CD14-positive monocyte (primary cell): Measurements from ENCODE around the gene STK32B. TPM values are rescaled to one million over a fixed set of nuclear protein-coding genes. Genes with fewer than 3 reads are reported as not detected.
A peak's percentile ranks its signal among the peaks of the same experiment; 100 is the strongest.

Experiments used
- DNase-seq, 3 donors: peaks; one replicate each; pipeline ENCODE4 v3.0.0-alpha.2; 2011 to 2022
- H2AFZ ChIP-seq: 2 replicates; pipeline ENCODE4 v1.6.0; 2012; ENCODE audit warnings: mild to moderate bottlenecking, low read depth, low read length, inconsistent platforms; ENCODE audit not compliant: insufficient read depth, poor library complexity, severe bottlenecking
- H3K27ac ChIP-seq, 2 donors: 1 replicate in 1 of 2; 2 replicates in 1 of 2; pipeline ENCODE4 v1.5.1; 2012 to 2013; ENCODE audit warnings: low read length in 2 of 2, control low read depth in 1 of 2, inconsistent platforms in 1 of 2, low read depth in 1 of 2, mild to moderate bottlenecking in 1 of 2
- H3K27me3 ChIP-seq, 2 donors: one replicate each; pipeline versions ENCODE4 v1.6.0 to v1.6.1; 2011 to 2013; ENCODE audit warnings: low read length in 2 of 2; ENCODE audit not compliant: control insufficient read depth in 2 of 2, insufficient read depth in 2 of 2
- H3K36me3 ChIP-seq, 2 donors: replicated peaks in 1 of 2; 1 replicate in 1 of 2; 2 replicates in 1 of 2; pipeline versions ENCODE4 v1.5.1 to v1.6.1; 2012 to 2013; ENCODE audit warnings: low read length in 2 of 2, control low read depth in 1 of 2, inconsistent platforms in 1 of 2, mild to moderate bottlenecking in 1 of 2; ENCODE audit not compliant: insufficient read depth in 2 of 2, control insufficient read depth in 1 of 2
- H3K4me1 ChIP-seq, 2 donors: 1 replicate in 1 of 2; 2 replicates in 1 of 2; pipeline versions ENCODE4 v1.5.1 to v1.6.1; 2012 to 2013; ENCODE audit warnings: low read length in 2 of 2, control low read depth in 1 of 2, inconsistent platforms in 1 of 2, mild to moderate bottlenecking in 1 of 2, moderate library complexity in 1 of 2; ENCODE audit not compliant: insufficient read depth in 2 of 2, control insufficient read depth in 1 of 2
- H3K4me2 ChIP-seq: replicated peaks from 2 replicates; pipeline ENCODE3; 2012; ENCODE audit warnings: low read length, moderate library complexity, mild to moderate bottlenecking; ENCODE audit not compliant: poor library complexity, severe bottlenecking; ENCODE audit errors: extremely low read depth
- H3K4me3 ChIP-seq, 3 experiments: fragments of 200-600 bp in 1 of 3; sonication (generic) in 1 of 3; replicated peaks in 1 of 3; 1 replicate in 2 of 3; 2 replicates in 1 of 3; pipeline ENCODE4 v1.5.1; 2011 to 2013; ENCODE audit warnings: low read length in 3 of 3, mild to moderate bottlenecking in 3 of 3, control low read depth in 2 of 3, low read depth in 2 of 3, inconsistent platforms in 1 of 3, moderate library complexity in 1 of 3
- H3K79me2 ChIP-seq: 2 replicates; pipeline ENCODE4 v1.6.0; 2012; ENCODE audit warnings: mild to moderate bottlenecking, control low read depth, inconsistent platforms, low read length, moderate library complexity; ENCODE audit not compliant: insufficient read depth
- H3K9ac ChIP-seq: 2 replicates; pipeline ENCODE4 v1.6.0; 2017; ENCODE audit warnings: low read length, mild to moderate bottlenecking; ENCODE audit not compliant: insufficient read depth, poor library complexity, severe bottlenecking
- H3K9me3 ChIP-seq, 2 donors: replicated peaks in 1 of 2; 1 replicate in 1 of 2; 2 replicates in 1 of 2; pipeline versions ENCODE4 v1.5.1 to v1.6.1; 2012 to 2013; ENCODE audit warnings: low read length in 2 of 2, control low read depth in 1 of 2; ENCODE audit not compliant: control insufficient read depth in 1 of 2, insufficient read depth in 1 of 2
- H4K20me1 ChIP-seq: 2 replicates; pipeline ENCODE4 v1.6.0; 2012; ENCODE audit warnings: mild to moderate bottlenecking, low read length, control low read depth, moderate library complexity; ENCODE audit not compliant: insufficient read depth
- H3K27ac Mint-ChIP-seq, 7 donors: one replicate each; pipeline ENCODE4 v1.8.0; 2020; ENCODE audit warnings: mild to moderate bottlenecking in 7 of 7, mixed read lengths in 7 of 7, moderate library complexity in 6 of 7, inconsistent platforms in 2 of 7
- H3K27me3 Mint-ChIP-seq, 3 donors: one replicate each; pipeline ENCODE4 v1.8.0; 2021 to 2022; ENCODE audit warnings: low read depth in 3 of 3, mild to moderate bottlenecking in 3 of 3, mixed read lengths in 3 of 3, moderate library complexity in 3 of 3, inconsistent platforms in 1 of 3
- H3K36me3 Mint-ChIP-seq, 2 donors: one replicate each; pipeline ENCODE4 v1.8.0; 2020; ENCODE audit warnings: mixed read lengths in 2 of 2, inconsistent platforms in 1 of 2, mild to moderate bottlenecking in 1 of 2
- H3K4me1 Mint-ChIP-seq: one replicate; pipeline ENCODE4 v1.8.0; 2020; ENCODE audit warnings: mild to moderate bottlenecking, mixed read lengths
- H3K4me3 Mint-ChIP-seq, 2 donors: one replicate each; pipeline ENCODE4 v1.8.0; 2020; ENCODE audit warnings: mild to moderate bottlenecking in 2 of 2, mixed read lengths in 2 of 2, moderate library complexity in 1 of 2
- H3K9me3 Mint-ChIP-seq, 7 donors: one replicate each; pipeline ENCODE4 v1.8.0; 2020 to 2022; ENCODE audit warnings: mixed read lengths in 7 of 7, mild to moderate bottlenecking in 6 of 7, moderate library complexity in 6 of 7, inconsistent platforms in 2 of 7
- WGBS: methylation state at CpG from one replicate; pipeline ENCODE4 v1.1.5; 2013; ENCODE audit warnings: missing lambda C conversion rate; ENCODE audit not compliant: insufficient coverage; 5-methylcytosine and 5-hydroxymethylcytosine counted together
- intact Hi-C, 2 donors: fragments of 100-400 bp; cut with micrococcal nuclease; formaldehyde crosslinking; loops; one replicate each; pipeline versions ENCODE4 v1.15.0 to v1.15.1; 2023
- polyA plus RNA-seq, 3 donors: library from polyadenylated mRNA; depleted of rRNA in 1 of 3; unstranded in 2 of 3; stranded (reverse) in 1 of 3; fragments of 300-500 nt in 2 of 3; fragments of >200 nt in 1 of 3; fragmentation: Illumina TruSeq in 2 of 3; gene quantifications; 1 replicate in 2 of 3; 2 replicates in 1 of 3; pipeline ENCODE4 v1.2.3, GENCODE V29; 2012 to 2021
- TF ChIP-seq, protein P1 (sequence below): fragments of 200-600 bp; IDR thresholded peaks from one replicate; pipeline ENCODE4 v1.8.0; 2022; ENCODE audit warnings: antibody characterized with exemption, mild to moderate bottlenecking

Gene STK32B
- polyA plus RNA-seq, 3 donors: 0.61 to 1.7 (median 0.75) TPM

- DNase-seq: no peak
- intact Hi-C loops: no loop called here
- Histone ChIP-seq H2AFZ (no peak overlapping the region), H3K27ac (no peak overlapping the region), H3K79me2 (no peaks in the 10 kb centered on the region), H3K9me3 (peaks cover 0 to 12% of the 10 kb centered on the region in 2 donors), H4K20me1 (no peaks in the 10 kb centered on the region), H3K4me2 (no peak overlapping the region), H3K9ac (no peak overlapping the region), H3K4me3 (no peak overlapping the region), H3K36me3 (no peaks in the 10 kb centered on the region), H3K4me1 (no peaks in the 10 kb centered on the region), H3K27me3 (no peaks in the 10 kb centered on the region)
- WGBS: no CpG with 5 or more reads among the region's 2 CpGs
- Mint-ChIP-seq H3K4me1 (no peaks in the 10 kb centered on the region), H3K9me3 (peaks cover 0 to 12% (median 2%) of the 10 kb centered on the region in 7 donors), H3K36me3 (no peaks in the 10 kb centered on the region), H3K27me3 (peaks cover 0 to 5% (median 2%) of the 10 kb centered on the region in 3 donors), H3K4me3 (no peak overlapping the region), H3K27ac (no peak overlapping the region)
- TF ChIP-seq, protein P1, sequence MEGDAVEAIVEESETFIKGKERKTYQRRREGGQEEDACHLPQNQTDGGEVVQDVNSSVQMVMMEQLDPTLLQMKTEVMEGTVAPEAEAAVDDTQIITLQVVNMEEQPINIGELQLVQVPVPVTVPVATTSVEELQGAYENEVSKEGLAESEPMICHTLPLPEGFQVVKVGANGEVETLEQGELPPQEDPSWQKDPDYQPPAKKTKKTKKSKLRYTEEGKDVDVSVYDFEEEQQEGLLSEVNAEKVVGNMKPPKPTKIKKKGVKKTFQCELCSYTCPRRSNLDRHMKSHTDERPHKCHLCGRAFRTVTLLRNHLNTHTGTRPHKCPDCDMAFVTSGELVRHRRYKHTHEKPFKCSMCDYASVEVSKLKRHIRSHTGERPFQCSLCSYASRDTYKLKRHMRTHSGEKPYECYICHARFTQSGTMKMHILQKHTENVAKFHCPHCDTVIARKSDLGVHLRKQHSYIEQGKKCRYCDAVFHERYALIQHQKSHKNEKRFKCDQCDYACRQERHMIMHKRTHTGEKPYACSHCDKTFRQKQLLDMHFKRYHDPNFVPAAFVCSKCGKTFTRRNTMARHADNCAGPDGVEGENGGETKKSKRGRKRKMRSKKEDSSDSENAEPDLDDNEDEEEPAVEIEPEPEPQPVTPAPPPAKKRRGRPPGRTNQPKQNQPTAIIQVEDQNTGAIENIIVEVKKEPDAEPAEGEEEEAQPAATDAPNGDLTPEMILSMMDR: no peak
Observed at GRCh38 chr4:5215321-5215720, 164.0 kb downstream of the STK32B start.

DNA sequence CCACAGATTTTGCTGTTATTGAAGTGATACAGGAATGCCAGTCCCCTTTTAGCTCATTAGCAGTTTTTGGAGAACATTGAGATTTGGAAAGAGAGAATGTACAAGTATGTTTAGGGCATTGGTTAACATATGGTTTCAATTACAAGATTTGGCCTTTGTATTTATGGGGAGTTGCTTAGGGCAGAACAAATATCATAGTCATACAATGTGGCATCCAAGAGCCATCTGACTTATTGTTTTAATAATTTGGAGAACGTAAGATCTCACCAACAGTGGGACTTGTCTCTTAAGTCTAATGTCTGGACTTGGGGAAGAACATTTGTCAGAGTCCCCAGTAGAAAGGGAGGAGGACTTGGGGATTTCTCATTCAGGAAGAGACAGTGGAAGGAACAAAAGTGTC is 166.1 kb downstream of the STK32B start:
- Histone ChIP-seq H3K9me3 (peaks cover 14 to 18% of the 10 kb centered on the region in 2 donors), H4K20me1 (no peaks in the 10 kb centered on the region), H3K9ac (no peak overlapping the region), H3K79me2 (no peaks in the 10 kb centered on the region), H3K27ac (no peak overlapping the region), H3K36me3 (no peaks in the 10 kb centered on the region), H3K4me1 (no peaks in the 10 kb centered on the region), H3K4me2 (no peak overlapping the region), H2AFZ (no peak overlapping the region), H3K27me3 (no peaks in the 10 kb centered on the region), H3K4me3 (no peak overlapping the region)
- no peaks in the 10 kb centered on the region for H3K36me3 Mint-ChIP-seq
- H3K4me1 Mint-ChIP-seq: no peaks in the 10 kb centered on the region
- no peak for DNase-seq
- intact Hi-C loops: no loop called here
- TF ChIP-seq, protein P1: no peak
- peaks cover 0 to 30% (median 18%) of the 10 kb centered on the region in 7 donors for H3K9me3 Mint-ChIP-seq
- WGBS: 100% methylated on average over 1 of the region's 1 CpG
- no peak overlapping the region for H3K4me3 Mint-ChIP-seq
- H3K27me3 Mint-ChIP-seq: peaks cover 0 to 5% (median 2%) of the 10 kb centered on the region in 3 donors
- peak overlapping the region in 1 of 7 donors; percentile 5 for H3K27ac Mint-ChIP-seq
